ENCODE measurements around the gene NUDT3. TPM values are rescaled to one million over a fixed set of nuclear protein-coding genes. Genes with fewer than 3 reads are reported as not detected.
A peak's percentile ranks its signal among the peaks of the same experiment; 100 is the strongest.

NUDT3 gene
- total and polyA plus RNA-seq, 7 donors, result 10.6 to 70.5 (median 33.3) TPM

- DNase-seq, result peak; percentile 55 to 67
- WGBS, 3 donors, result 6 to 11% (median 9%) methylated on average over 35 to 64 of the region's 64 CpGs
- no peaks in the 10 kb centered on the region for H3K27me3 ChIP-seq (ENCODE audit: insufficient read depth in 3 of 3, low read length in 2 of 3)
- peak overlapping the region; percentile 76 for H3K27ac ChIP-seq
- ATAC-seq, result peak; percentile 7 to 46 (median 26)
- H3K36me3 ChIP-seq (ENCODE audit: insufficient read depth in 1 of 2, low read depth in 1 of 2), result peaks cover 0 to 27% of the 10 kb centered on the region in 2 donors
- intact Hi-C loops (cut with DNase I), result loop anchor here (5.0 kb wide), 1 partner anchor 41 kb away; no protein-coding TSS in a partner anchor
- TF ChIP-seq CTCF (IDR thresholded peaks at IDR 0.05), result peak; percentile 21
- H3K9me3 ChIP-seq, result no peaks in the 10 kb centered on the region
- H3K4me3 ChIP-seq, result peak overlapping the region; percentile 91
- peaks cover 2% of the 10 kb centered on the region for H3K4me1 ChIP-seq
Observed at GRCh38 chr6:34237722-34238584, 154.5 kb downstream of the NUDT3 start.

GRCh38 chr6:34237316-34237721, 155.2 kb downstream of the NUDT3 start:
- intact Hi-C loops (cut with DNase I), result loop anchor here (5.0 kb wide), 1 partner anchor 40 kb away; no protein-coding TSS in a partner anchor
- Histone ChIP-seq H3K27ac (peak overlapping the region; percentile 96), H3K4me3 (peak overlapping the region; percentile 91), H3K36me3 (ENCODE audit: insufficient read depth in 1 of 2, low read depth in 1 of 2) (peaks cover 0 to 20% of the 10 kb centered on the region in 2 donors), H3K9me3 (no peaks in the 10 kb centered on the region), H3K27me3 (ENCODE audit: insufficient read depth in 3 of 3, low read length in 2 of 3) (no peaks in the 10 kb centered on the region), H3K4me1 (no peaks in the 10 kb centered on the region)
- TF ChIP-seq CTCF (IDR thresholded peaks at IDR 0.05), result no peak
- ATAC-seq, result peak in 3 of 4 donors; percentile 23 to 35 (median 28)
- WGBS, 3 donors, result 1 to 3% (median 1%) methylated on average over 13 to 77 of the region's 78 CpGs
- peak in 1 of 2 donors; percentile 64 for DNase-seq

- Histone ChIP-seq H3K9me3 (no peaks in the 10 kb centered on the region), H3K27me3 (ENCODE audit: insufficient read depth in 3 of 3, low read length in 2 of 3) (no peaks in the 10 kb centered on the region), H3K36me3 (ENCODE audit: insufficient read depth in 1 of 2, low read depth in 1 of 2) (peaks cover 0 to 14% of the 10 kb centered on the region in 2 donors), H3K4me1 (no peaks in the 10 kb centered on the region), H3K4me3 (peak within 1 kb of the TSS; percentile 91), H3K27ac (peak within 1 kb of the TSS; percentile 96)
- ATAC-seq, result peak; percentile 93 to 96 (median 95)
- intact Hi-C loops (cut with DNase I), result loop anchor here (5.0 kb wide), 1 partner anchor 39 kb away; no protein-coding TSS in a partner anchor
- WGBS, 3 donors, result 3 to 5% (median 5%) methylated on average over 65 to 91 of the region's 91 CpGs
- DNase-seq, result peak; percentile 91 to 95
- no peak for TF ChIP-seq CTCF (IDR thresholded peaks at IDR 0.05)
Observed at GRCh38 chr6:34236443-34237315, 155.8 kb downstream of the NUDT3 start, which contains the start of gene HMGA1. TSS of gene HMGA1 (plus strand) at chr6:34236873. CDS start at chr6:34240781, 3,908 bp downstream.

- DNase-seq, result no peak
- no peaks in the 10 kb centered on the region for H3K4me1 ChIP-seq
- ATAC-seq, result peak in 1 of 4 donors; percentile 3
- H3K27ac ChIP-seq, result peak overlapping the region; percentile 96
- TF ChIP-seq CTCF (IDR thresholded peaks at IDR 0.05), result no peak
- intact Hi-C loops (cut with DNase I), result loop anchor here (5.0 kb wide), 1 partner anchor 39 kb away; no protein-coding TSS in a partner anchor
- no peaks in the 10 kb centered on the region for H3K9me3 ChIP-seq
- 55 to 61% (median 55%) methylated on average over 13 of the region's 13 CpGs for WGBS, 3 donors
- H3K36me3 ChIP-seq (ENCODE audit: insufficient read depth in 1 of 2, low read depth in 1 of 2), result peaks cover 0 to 8% of the 10 kb centered on the region in 2 donors
- no peaks in the 10 kb centered on the region for H3K27me3 ChIP-seq (ENCODE audit: insufficient read depth in 3 of 3, low read length in 2 of 3)
- H3K4me3 ChIP-seq, result peak overlapping the region; percentile 85
Observed at GRCh38 chr6:34236131-34236442, 156.4 kb downstream of the NUDT3 start.

All from psoas muscle (tissue), 8 donors.